HepG2 (cell line): Measurements from ENCODE around the gene LSM2. TPM values are rescaled to one million over a fixed set of nuclear protein-coding genes. Genes with fewer than 3 reads are reported as not detected.
A peak's percentile ranks its signal among the peaks of the same experiment; 100 is the strongest.

Experiments used
- CBFB ChIP-seq: sonication (generic); formaldehyde crosslinking; IDR thresholded peaks from 2 replicates; pipeline ENCODE4 v1.4.0; 2020; ENCODE audit warnings: missing genetic modification reagents
- CBX2 ChIP-seq, 2 experiments: fragments of 200-600 bp in 1 of 2; sonication (generic); formaldehyde crosslinking in 1 of 2; IDR thresholded peaks; 2 replicates each; pipeline versions ENCODE4 v1.7.0 to v1.8.1; 2018 to 2022; ENCODE audit warnings: low read depth in 2 of 2, low read length in 1 of 2, mild to moderate bottlenecking in 1 of 2, missing genetic modification reagents in 1 of 2
- FOXO4 ChIP-seq: sonication (generic); formaldehyde crosslinking; conservative IDR thresholded peaks from 2 replicates; pipeline ENCODE4 v1.8.1; 2023; ENCODE audit warnings: missing genetic modification reagents
- HES4 ChIP-seq: sonication (generic); formaldehyde crosslinking; IDR thresholded peaks from 2 replicates; pipeline ENCODE4 v1.9.0; 2021; ENCODE audit warnings: mild to moderate bottlenecking, missing genetic modification reagents, borderline replicate concordance
- HNRNPL ChIP-seq: fragments of 200-400 bp; formaldehyde crosslinking; IDR thresholded peaks from 2 replicates; pipeline ENCODE4 v1.6.1; 2017; ENCODE audit warnings: mild to moderate bottlenecking, low read depth, low read length
- KLF11 ChIP-seq: IDR thresholded peaks from 2 replicates; pipeline ENCODE4 v1.6.1; 2016; ENCODE audit warnings: missing compliant biosample characterization
- KLF16 ChIP-seq, 2 experiments: sonication (generic) in 1 of 2; formaldehyde crosslinking in 1 of 2; IDR thresholded peaks; 2 replicates each; pipeline versions ENCODE4 v1.6.1 to v1.8.0; 2016 to 2023; ENCODE audit warnings: missing genetic modification reagents in 2 of 2, missing compliant biosample characterization in 1 of 2
- MNT ChIP-seq: fragments of 450-650 bp; IDR thresholded peaks from 2 replicates; pipeline ENCODE4 v1.6.1; 2016
- SIX1 ChIP-seq: sonication (generic); formaldehyde crosslinking; IDR thresholded peaks from 2 replicates; pipeline ENCODE4 v1.4.0; 2020; ENCODE audit warnings: missing genetic modification reagents, borderline replicate concordance
- SP5 ChIP-seq: IDR thresholded peaks from 2 replicates; pipeline ENCODE4 v1.6.1; 2016; ENCODE audit warnings: low read depth, borderline replicate concordance
- ZBED4 ChIP-seq: sonication (generic); formaldehyde crosslinking; IDR thresholded peaks from 2 replicates; pipeline ENCODE4 v1.4.0; 2020; ENCODE audit warnings: missing genetic modification reagents, borderline replicate concordance
- ZFP36L2 ChIP-seq: sonication (generic); formaldehyde crosslinking; IDR thresholded peaks from 2 replicates; pipeline ENCODE4 v1.4.0; 2020; ENCODE audit warnings: missing genetic modification reagents
- ZNF234 ChIP-seq: sonication (generic); formaldehyde crosslinking; conservative IDR thresholded peaks from 2 replicates; pipeline ENCODE4 v1.5.1; 2020; ENCODE audit warnings: mild to moderate bottlenecking, missing genetic modification reagents
- ZNF704 ChIP-seq: sonication (generic); formaldehyde crosslinking; IDR thresholded peaks from 2 replicates; pipeline ENCODE4 v1.8.1; 2023; ENCODE audit warnings: mild to moderate bottlenecking, inconsistent platforms, moderate library complexity, missing genetic modification reagents, borderline replicate concordance
- ZNF816 ChIP-seq: sonication (generic); formaldehyde crosslinking; IDR thresholded peaks from 2 replicates; pipeline ENCODE4 v1.8.0; 2022; ENCODE audit warnings: missing genetic modification reagents, mild to moderate bottlenecking, borderline replicate concordance
- ZNF83 ChIP-seq: sonication (generic); formaldehyde crosslinking; IDR thresholded peaks from 2 replicates; pipeline ENCODE4 v1.4.0; 2020; ENCODE audit warnings: missing genetic modification reagents, mild to moderate bottlenecking, borderline replicate concordance
- polyA plus RNA-seq, 8 experiments: library from polyadenylated mRNA; depleted of rRNA in 3 of 8; stranded (reverse) in 7 of 8; unstranded in 1 of 8; fragments of >200 nt; fragmentation: Illumina TruSeq in 4 of 8; extraction: Trizol in 4 of 8; gene quantifications; 2 replicates each; pipeline versions ENCODE4 v1.2.1 to v1.2.3, GENCODE V29; 2011 to 2016; ENCODE audit warnings: low read depth in 4 of 8, missing spikeins in 1 of 8, mixed read lengths in 1 of 8; ENCODE audit not compliant: insufficient read depth in 1 of 8
- total RNA-seq, 5 experiments: library from RNA; depleted of rRNA; stranded (reverse); fragments of >200 nt; fragmentation: Illumina TruSeq; extraction: Trizol; gene quantifications; 2 replicates each; pipeline ENCODE4 v1.2.3, GENCODE V29; 2016; ENCODE audit warnings: low read depth in 1 of 5

LSM2 gene
- total and polyA plus RNA-seq, 2 of the 13 experiments (the other 11 are each of a cell fraction or from before 2014, with no cell fraction given) = 69.4 to 90.5 TPM

GRCh38 chr6:31815025-31815838, 8.5 kb upstream of the LSM2 start, which contains the start of the genes HSPA1A and HSPA1L (continued):
- no peak; the same call in 1 of the 2 replicates for TF ChIP-seq KLF11 (CRISPR knock-in tag)
- TF ChIP-seq CBX2 (IDR thresholded peaks at IDR 0.05; ENCODE audit: low read depth, low read length) = no peak
- TF ChIP-seq CBX2 (CRISPR knock-in tag; IDR thresholded peaks at IDR 0.05; ENCODE audit: low read depth) = no peak
- TF ChIP-seq MNT = no peak
- peak in 1 of 2 experiments; percentile 64; a peak in 1 of 4 replicates for TF ChIP-seq KLF16 (CRISPR knock-in tag; IDR thresholded peaks at IDR 0.05)
- TF ChIP-seq HNRNPL = no peak
- no peak for TF ChIP-seq ZNF234 (CRISPR knock-in tag)
- TF ChIP-seq ZFP36L2 (CRISPR knock-in tag) = no peak
- TF ChIP-seq ZNF704 (CRISPR knock-in tag) = no peak
- TF ChIP-seq ZNF816 = 0 out of 2 replicates have a peak, but pooled peaks have one; percentile 65
- TF ChIP-seq ZNF83 = no peak
- no peak for TF ChIP-seq FOXO4 (CRISPR knock-in tag)
- TF ChIP-seq SP5 (CRISPR knock-in tag) = 0 out of 2 replicates have a peak, but pooled peaks have one; percentile 24
- TF ChIP-seq HES4 = 0 out of 2 replicates have a peak, but pooled peaks have one; percentile 56
- no peak for TF ChIP-seq CBFB
- TF ChIP-seq SIX1 (CRISPR knock-in tag) = no peak
- peak; percentile 34; the same call in 1 of the 2 replicates for TF ChIP-seq ZBED4 (CRISPR knock-in tag)
